HG02973 (cell line): ENCODE data around the gene ALPG.
"Not testable (repeated sequence)": the region's sequence is repeated elsewhere in the genome, so short reads cannot be mapped to it uniquely, and the experiment has no call there.

Experiments used
- ATAC-seq: cut with Tn5 transposase; IDR thresholded peaks from one replicate; pipeline ENCODE4 v1.9.1; 2021; ENCODE audit warnings: moderate library complexity; ENCODE audit not compliant: unreplicated experiment

The ALPG gene

DNA sequence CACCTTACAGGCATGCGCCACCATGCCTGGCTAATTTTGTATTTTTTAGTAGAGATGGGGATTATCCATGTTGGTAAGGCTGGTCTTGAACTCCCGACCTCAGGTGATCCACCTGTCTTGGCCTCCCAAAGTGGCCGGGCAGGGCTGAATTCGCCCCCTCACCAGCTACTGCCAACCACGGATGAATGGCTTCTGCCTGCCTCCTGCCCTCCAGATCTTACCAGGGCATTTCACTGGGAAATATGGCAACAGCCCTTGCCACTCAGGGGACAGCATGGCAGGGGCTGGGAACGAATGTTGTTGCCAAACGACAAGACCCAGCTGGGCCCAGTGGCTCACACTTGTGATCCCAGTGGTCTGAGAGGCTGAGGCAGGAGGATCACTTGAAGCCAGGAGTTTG is 29.9 kb upstream of the ALPG start:
- ATAC-seq = no peak

DNA sequence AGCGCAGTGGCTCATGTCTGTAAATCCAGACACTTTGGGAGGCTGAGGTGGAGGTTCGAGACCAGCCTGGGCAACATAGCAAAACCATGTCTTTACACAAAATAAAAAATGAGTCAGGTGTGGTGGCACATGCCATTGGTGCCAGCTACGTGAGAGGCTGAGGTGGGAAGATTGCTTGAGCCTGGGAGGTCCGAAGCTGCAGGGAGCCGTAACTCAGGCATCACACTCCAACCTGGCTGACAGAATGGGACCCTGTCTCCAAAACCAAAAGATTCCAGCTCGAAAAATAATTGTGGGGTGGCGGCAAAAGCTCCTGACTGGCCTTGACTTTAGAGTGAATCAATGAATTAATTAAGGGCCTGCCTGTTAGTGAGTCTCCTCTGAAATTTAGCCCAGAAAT is 29.3 kb upstream of the ALPG start:
- ATAC-seq = no peak

DNA sequence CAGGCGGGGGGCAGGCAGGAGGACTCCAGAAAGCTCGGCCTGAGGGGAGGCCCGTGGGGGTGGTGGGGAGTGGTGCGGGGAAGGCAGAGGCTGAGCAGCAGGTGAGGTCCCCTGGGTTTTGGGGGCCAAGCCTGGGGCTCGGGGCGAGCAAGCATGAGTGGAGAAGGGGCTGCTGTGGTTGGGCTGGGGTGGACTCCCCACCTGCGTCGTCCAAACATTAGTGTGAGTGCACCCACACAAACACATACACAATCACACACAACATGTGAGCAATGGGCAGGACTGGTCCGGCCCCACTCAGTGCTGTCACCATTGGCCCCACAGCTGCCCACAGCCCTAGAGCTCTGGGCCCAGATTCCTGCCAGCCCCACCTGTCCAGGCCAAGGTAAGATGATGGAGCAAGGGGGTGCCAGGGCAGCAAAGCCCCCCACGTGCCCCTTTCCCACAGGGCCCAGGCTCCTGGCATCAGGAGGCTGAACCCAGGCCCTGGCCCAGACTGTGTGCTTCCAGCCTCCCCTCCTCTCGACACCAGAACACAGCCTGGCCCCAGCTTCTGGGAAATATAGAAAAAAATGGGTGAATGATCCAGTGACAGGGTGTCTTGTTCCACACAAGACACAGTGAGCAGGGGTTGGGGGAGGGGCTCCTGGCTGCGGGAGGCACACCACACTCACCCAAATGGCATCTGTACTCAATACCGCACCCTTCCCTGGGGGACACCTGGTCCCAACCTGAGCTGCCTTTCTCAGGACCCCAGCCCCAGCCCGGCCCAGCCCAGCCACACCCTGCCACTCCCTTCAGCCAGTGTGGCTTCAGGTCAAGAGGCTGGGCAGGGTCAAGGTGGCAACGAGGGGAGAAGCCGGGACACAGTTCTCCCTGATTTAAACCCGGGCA is 28.6 kb upstream of the ALPG start:
- ATAC-seq = no peak

DNA sequence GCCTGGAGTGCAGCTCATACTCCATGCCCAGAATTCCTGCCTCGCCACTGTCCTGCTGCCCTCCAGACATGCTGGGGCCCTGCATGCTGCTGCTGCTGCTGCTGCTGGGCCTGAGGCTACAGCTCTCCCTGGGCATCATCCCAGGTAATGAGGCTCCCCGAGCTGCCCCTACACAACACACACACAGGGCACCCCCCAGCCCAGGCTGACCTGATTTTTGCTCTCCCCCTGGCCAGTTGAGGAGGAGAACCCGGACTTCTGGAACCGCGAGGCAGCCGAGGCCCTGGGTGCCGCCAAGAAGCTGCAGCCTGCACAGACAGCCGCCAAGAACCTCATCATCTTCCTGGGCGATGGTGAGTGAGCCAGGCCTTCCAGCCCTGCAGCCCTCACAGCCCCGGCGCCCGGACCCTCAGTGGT is 27.9 kb upstream of the ALPG start, which contains the start of gene ALPP:
TSS of gene ALPP (plus strand) at position 17 of the 417 bp plus-strand sequence. CDS start at position 69, 52 bp downstream.
- not testable (repeated sequence) for ATAC-seq

DNA sequence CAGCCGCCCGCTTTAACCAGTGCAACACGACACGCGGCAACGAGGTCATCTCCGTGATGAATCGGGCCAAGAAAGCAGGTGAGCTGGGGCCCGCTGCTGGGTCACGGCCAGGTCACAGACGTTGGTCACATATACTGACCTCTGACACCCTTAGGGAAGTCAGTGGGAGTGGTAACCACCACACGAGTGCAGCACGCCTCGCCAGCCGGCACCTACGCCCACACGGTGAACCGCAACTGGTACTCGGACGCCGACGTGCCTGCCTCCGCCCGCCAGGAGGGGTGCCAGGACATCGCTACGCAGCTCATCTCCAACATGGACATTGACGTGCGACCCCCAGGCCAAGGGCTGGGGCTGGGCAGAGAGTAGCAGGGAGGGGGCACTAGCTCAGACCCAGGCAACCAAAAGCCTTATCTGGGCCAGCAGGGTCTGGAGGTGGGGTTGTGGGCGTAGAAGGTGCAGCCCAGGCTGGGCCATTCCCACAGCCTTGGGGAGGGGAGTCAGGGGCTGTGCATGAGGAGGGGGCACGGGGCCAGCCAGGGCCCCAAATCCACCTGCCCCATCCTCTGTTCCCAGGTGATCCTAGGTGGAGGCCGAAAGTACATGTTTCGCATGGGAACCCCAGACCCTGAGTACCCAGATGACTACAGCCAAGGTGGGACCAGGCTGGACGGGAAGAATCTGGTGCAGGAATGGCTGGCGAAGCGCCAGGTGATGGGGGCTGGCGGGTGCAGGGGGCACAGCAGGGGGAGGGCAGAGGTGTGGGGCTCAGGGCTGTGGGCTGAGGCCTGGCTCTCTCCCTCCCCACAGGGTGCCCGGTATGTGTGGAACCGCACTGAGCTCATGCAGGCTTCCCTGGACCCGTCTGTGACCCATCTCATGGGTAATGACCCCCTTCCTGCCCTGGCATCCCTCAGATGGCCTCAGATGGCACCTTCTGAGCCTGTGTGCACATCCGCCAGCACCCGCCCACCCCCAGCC is 26.7 kb upstream of the ALPG start:
- not testable (repeated sequence) for ATAC-seq

DNA sequence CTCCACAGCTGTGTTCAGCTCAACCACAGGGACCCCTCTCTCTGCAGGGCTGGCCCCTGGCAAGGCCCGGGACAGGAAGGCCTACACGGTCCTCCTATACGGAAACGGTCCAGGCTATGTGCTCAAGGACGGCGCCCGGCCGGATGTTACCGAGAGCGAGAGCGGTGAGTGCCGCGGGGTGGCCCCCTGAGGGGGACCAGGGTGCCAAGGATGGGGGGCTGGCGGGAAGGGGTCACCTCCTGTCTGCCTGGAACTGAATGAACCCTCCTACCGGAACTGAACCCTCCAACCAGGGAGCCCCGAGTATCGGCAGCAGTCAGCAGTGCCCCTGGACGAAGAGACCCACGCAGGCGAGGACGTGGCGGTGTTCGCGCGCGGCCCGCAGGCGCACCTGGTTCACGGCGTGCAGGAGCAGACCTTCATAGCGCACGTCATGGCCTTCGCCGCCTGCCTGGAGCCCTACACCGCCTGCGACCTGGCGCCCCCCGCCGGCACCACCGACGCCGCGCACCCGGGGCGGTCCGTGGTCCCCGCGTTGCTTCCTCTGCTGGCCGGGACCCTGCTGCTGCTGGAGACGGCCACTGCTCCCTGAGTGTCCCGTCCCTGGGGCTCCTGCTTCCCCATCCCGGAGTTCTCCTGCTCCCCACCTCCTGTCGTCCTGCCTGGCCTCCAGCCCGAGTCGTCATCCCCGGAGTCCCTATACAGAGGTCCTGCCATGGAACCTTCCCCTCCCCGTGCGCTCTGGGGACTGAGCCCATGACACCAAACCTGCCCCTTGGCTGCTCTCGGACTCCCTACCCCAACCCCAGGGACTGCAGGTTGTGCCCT is 25.2 kb upstream of the ALPG start:
- not testable (repeated sequence) for ATAC-seq

DNA sequence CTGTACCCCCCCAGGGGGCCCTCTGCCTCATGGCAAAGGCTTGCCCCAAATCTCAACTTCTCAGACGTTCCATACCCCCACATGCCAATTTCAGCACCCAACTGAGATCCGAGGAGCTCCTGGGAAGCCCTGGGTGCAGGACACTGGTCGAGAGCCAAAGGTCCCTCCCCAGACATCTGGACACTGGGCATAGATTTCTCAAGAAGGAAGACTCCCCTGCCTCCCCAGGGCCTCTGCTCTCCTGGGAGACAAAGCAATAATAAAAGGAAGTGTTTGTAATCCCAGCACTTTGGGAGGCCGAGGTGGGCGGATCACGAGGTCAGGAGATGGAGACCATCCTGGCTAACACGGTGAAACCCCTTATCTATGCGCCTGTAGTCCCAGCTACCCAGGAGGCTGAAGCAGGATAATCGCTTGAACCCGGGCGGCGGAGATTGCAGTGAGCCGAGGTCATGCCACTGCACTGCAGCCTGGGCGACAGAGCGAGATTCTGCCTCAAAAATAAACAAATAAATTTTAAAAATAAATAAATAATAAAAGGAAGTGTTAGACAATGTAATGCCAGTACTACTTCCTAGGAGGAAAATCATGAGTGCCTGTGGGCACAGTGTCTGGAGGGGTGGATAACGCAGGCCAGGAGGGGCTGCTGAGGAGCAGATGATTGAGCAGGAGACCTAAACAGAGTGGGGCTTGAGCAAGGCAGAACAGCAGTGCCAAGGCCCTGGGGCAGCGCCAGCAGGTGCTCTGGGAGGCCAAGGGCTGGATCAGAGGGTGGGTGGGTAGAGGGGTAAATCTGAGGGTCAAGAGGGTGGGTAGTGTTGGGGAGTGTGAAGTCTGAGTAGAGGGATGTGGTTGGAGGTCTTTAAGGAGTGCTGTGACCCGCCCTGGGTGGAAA is 24.1 kb upstream of the ALPG start:
- no peak for ATAC-seq

DNA sequence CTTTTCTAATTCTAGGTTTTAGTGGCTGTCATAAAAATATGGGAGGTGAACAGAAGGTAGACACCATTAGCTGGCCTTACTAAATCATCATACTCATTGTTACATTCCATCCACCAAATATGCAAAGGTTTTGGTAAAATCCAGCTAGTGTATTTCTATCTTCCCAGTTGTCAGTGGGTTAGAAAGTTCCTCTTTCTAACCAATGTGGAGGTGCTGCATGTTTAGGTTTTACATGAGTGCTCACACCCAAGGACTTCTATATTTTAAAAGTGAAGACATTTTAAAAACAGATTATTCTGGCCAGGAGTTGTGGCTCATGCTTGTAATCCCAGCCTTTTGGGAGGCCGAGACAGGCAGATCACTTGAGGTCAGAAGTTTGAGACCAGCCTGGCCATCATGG is 22.2 kb upstream of the ALPG start:
- no peak for ATAC-seq

DNA sequence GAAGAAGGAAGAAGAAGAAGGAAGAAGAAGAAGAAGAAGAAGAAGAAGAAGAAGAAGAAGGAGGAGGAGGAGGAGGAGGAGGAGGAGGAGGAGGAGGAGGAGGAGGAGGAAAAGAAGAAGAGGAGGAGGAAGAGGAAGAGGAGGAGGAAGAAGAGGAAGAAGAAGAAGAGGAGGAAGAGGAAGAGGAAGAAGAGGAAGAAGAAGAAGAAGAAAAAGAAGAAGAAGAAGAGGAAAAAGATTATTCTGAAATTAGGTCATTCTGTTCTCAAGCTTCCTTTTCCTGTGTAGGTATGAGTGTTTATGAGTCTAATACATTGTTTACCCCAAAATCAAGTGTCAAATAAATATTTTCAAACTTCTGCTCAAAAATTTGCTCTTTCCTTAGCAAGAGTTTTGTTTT is 21.6 kb upstream of the ALPG start:
- not testable (repeated sequence) for ATAC-seq

DNA sequence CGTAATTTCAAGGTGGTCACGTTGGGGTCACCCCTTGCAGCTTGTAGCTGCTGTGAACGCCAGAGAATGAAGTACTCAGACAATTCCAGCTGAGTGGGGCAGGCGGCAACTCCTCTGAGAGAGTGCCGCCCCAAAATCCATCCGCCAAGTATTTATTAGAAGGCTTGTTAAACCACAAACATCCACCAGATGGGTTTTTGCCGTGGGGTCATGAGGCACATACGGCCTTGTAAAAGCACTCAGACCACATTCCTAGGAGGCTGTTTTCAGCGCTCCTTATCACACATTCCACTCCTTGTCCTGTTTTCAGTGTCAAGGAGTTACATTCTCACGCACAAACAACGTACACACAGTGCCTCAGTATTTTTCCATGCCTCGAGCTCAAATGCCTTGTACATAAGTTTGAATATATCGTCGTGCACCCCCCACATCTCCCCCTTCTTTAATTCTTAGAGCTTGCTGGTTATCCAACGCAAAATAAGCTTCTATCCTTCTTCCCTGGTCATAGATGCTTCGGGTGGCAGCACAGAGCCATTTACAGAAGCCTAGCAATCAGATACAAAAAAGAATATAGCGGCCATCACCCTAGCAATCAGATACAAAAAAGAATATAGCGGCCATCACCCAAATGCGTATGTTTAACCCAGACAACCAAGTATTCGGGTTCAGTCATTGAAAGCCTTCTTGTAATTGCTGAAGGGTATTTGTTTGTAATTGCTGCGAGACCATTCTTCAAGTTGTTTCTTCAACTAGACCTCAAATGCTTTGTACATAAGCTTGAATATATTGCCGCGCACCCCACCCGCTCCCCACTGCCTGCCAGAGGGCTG is 20.8 kb upstream of the ALPG start:
- ATAC-seq = no peak

DNA sequence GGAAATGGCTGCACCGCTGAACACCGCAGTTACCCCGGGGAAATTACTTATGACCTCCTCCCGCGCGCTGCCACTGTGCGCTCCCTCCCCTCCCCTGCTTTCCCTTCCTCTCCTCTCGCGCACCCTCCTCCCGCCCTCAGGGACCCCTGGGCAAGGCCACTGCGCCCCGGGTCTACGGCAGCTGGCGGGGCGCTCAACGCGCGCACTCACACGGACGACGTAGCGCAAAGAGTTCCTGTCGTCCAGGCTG is 20.2 kb upstream of the ALPG start:
- ATAC-seq = no peak

DNA sequence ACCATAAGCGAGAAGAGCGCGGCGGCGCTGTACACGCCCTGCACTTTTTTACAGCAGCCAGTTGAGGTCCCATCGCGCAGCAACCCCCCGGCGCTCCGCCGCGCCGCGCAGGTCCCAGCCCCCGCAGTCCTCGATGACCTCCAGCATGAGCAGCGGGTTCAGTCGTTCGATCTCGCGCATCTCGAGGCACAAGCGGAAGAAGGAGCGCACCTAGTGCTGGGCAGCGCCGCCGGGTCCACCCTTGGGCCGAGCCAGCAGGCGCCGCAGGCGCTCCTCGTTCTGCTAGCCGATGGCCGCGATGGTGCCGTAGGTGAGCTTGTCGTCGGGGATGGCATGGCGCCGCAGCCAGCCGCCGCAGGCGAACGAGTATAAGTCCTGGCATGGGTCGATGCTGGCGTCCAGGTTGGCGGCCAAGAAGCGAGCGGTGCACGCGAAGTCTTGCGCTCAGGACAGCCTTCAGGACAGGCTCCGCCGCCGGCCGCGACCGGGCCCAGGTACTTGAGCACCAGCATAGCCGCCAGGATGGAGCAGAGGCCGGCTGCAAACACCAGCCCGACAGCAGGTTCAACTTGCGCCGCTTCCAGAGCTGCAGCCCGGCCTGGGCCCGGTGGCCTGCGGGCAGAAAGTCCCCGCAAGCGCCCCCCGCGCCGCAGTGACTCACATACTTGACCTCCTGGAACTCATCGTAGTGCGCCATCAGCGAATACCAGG is 19.7 kb upstream of the ALPG start:
- no peak for ATAC-seq

DNA sequence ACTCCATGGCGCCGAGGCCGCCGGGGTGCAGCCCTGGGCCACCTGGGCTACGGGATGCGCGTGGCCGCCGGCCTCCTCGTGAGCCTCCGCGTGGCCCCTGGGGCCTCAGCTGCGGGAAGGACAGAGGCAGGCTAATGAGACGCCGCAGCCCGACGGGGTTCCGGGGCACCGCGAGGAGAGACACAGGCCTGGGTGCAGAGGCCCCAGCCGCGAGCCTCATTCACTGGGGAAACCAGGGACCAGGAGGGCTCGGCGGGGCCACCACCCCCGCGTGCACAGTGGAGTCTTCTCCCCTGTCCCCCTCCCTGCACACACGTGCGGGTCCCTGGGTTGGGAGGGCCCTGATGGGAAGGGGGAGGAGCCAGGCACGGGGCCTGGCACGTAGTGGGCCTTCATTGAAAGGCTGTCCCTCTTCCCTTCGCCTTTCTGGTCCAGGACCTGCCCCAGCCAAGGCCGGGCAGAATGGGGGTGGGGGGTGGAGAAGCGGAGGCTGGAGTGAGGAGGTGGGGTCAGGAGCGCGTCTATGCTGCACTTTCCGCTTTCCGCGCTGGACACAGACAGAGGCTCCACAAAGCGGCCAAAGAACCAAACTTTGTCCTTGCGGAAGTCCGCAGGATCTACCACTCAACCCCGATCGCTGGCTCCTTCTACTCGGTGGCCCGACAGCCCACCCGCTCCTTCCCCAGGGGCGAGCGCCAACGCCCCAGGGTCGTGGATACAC is 19.0 kb upstream of the ALPG start:
- ATAC-seq = no peak

DNA sequence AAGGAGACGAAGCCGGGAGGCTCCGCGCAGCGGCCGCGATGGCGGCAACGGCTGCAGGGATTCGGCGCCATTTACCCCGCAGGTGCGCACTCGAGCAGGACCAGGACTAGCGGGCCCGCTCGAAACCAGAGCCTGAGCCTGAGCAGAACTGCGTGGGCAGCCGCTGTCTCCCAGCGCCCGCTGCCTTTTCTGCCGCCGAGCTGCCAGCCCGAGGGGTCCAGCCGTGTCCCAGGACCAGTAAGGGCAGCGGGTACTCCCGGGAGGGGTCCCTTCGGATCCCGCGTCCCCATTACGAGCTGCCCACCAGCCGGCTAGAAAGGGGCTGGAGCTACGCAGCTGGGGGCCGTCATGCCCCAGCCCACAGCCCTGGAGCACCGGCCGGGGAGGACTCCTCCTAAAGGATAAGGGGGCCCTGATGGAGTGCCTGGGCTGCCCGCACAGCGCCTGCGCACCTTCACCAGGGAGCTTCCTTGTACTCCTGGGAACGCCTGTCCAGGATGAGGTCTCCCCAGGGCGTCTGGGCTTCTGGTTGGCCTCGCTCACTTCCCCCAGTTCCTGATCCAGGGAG is 18.2 kb upstream of the ALPG start:
- ATAC-seq = no peak

DNA sequence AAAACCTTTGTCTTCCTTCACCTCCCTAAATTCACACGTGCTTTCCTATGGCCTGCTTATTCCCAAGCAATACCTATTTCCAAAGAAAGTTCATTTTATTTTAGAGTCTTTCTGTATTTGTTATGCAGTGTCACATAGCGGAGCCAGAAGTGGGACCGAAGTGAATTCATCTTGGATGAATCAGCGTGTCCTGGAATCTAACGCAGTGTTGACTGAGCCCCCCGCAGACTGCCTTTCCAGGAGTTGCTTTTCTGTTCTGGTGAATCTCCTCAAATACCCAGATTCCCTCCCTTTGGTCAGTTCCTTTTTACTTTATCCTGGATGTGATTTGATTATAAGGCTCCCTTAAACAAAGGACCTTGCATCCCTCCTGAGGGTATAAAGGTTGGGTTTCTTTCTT is 17.3 kb upstream of the ALPG start:
- no peak for ATAC-seq

DNA sequence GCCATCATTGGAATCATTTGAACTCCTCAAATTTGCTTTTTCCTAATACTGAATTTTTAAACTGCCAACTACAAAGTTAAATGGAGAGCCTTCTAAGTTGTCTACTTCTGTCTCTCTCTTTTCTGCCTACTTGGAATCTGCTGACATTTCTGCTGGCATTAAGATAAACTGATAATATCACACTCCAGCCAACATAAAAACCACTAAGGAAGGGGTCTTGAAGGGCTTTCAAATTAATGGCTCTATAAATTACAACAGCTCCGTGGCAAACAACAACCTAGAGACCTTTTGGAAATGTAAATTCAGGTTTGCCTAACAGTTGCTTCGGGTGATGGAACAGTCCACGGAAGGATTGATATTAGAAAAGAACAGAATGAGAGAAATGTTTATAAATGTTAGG is 16.0 kb upstream of the ALPG start:
- no peak for ATAC-seq

DNA sequence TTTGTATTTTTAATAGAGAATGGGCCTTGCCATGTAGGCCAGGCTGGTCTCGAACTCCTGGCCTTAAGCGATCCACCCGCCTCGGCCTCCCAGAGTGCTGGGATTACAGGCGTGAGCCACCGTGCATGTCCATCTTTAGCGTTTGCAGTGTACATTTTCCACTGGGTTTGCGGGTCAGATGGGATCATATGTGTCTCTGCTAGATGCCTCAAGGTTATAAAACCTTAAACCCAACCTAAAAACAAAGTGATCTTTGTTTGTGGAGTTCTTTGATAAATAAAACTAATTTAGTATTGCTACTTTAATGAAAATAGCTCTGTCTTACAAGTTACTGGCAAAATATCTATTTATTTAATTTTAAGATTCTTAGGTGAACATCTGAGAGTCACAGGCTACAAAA is 13.1 kb upstream of the ALPG start:
- no peak for ATAC-seq

DNA sequence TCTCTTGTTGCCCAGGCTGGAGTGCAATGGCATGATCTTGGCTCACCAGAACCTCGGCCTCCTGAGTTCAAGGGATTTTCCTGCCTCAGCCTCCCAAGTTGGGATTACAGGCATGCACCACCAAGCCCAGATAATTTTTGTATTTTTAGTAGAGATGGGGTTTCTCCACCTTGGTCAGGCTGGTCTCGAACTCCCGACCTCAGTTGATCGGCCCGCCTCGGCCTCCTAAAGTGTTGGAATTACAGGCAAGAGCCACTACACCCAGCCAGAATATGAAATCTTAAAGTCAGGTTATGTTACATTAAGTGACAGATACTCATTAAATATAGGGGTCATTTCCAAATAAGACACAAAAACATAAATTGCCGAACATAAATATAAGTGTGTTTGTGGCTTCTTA is 12.2 kb upstream of the ALPG start:
- ATAC-seq = not testable (repeated sequence)
